Upper lobe of right lung (tissue), 1 donor: ENCODE data around the gene SLC44A5. TPM values are rescaled to one million over a fixed set of nuclear protein-coding genes. Genes with fewer than 3 reads are reported as not detected.

Source experiments
- ATAC-seq: fragments of 200-7000 bp; cut with Tn5 transposase; one replicate; pipeline ENCODE4 v1.9.1; 2020; ENCODE audit warnings: mild to moderate bottlenecking, moderate library complexity
- DNase-seq: peaks from one replicate; pipeline ENCODE4 v3.0.0-alpha.2; 2020
- H3K27ac ChIP-seq: fragments of 200-600 bp; one replicate; pipeline ENCODE4 v1.8.0; 2022
- H3K27me3 ChIP-seq: fragments of 200-600 bp; one replicate; pipeline ENCODE4 v1.8.0; 2022; ENCODE audit warnings: mild to moderate bottlenecking
- H3K36me3 ChIP-seq: fragments of 200-600 bp; one replicate; pipeline ENCODE4 v1.8.0; 2022
- H3K4me1 ChIP-seq: fragments of 200-600 bp; one replicate; pipeline ENCODE4 v1.8.0; 2022
- H3K4me3 ChIP-seq: fragments of 200-600 bp; one replicate; pipeline ENCODE4 v1.8.0; 2022; ENCODE audit warnings: mild to moderate bottlenecking
- H3K9me3 ChIP-seq: fragments of 200-600 bp; one replicate; pipeline ENCODE4 v1.8.0; 2022
- intact Hi-C: fragments of 100-400 bp; cut with DNase I; formaldehyde crosslinking; loops from one replicate; pipeline ENCODE4 v1.11.0; 2022
- total RNA-seq: library from RNA; stranded (reverse); fragmentation: NEBNext Ultra II Directional; extraction: Animal tissue kit (Norgen Biotek cat#: 25700); gene quantifications from one replicate; pipeline ENCODE4 v1.2.1, GENCODE V29; 2021
- TF ChIP-seq, protein P1 (sequence below): fragments of 200-600 bp; IDR thresholded peaks from one replicate; pipeline ENCODE4 v1.8.0; 2022; ENCODE audit warnings: antibody characterized with exemption
- donor health status: DM: no; HTN: yes; CAD: no; lungs with severe emphysema.

Gene SLC44A5
- total RNA-seq, 1 donor from 2014 or later: 0.55 TPM

DNA sequence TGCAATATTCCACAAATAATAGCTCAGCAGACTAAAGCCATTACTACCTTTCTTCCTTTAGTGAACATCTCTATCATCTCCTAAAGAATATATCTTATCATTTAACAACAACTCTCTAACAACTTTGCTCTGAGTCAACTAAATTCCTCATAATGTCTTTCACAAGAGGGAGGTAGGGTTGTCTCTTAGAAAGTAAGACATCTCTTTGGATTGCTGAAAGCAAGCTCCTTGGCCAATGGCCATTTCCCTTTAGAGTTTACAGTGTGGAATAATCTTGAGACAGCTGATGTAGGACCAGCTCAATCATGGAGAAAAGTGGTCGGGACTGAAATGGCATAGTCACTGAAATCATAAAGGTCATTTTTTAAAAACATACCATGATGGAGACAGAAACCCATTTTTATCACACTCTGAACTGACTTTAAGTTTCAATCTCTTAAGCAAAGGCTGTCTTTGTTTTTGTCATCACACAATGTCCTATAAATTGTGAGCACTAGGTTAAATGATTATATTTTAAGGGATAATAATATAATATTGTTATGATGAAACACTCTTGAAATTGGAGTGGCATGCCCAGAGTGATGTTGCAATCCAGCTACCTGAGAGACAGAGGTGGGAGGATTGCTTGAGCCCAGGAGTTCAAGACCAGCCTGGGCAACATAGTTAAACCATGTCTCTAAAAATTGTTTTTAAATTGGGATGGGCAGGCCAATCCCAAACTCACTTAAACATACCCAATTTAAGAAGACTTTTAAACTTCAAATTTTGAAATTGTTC is 91.1 kb downstream of the SLC44A5 start:
- Histone ChIP-seq H3K9me3 (no peaks in the 10 kb centered on the region), H3K27ac (no peak overlapping the region), H3K27me3 (no peaks in the 10 kb centered on the region), H3K4me1 (no peaks in the 10 kb centered on the region), H3K4me3 (no peak overlapping the region), H3K36me3 (no peaks in the 10 kb centered on the region)
- intact Hi-C loops: no loop called here
- ATAC-seq (no peak), DNase-seq (no peak)
- TF ChIP-seq, protein P1, sequence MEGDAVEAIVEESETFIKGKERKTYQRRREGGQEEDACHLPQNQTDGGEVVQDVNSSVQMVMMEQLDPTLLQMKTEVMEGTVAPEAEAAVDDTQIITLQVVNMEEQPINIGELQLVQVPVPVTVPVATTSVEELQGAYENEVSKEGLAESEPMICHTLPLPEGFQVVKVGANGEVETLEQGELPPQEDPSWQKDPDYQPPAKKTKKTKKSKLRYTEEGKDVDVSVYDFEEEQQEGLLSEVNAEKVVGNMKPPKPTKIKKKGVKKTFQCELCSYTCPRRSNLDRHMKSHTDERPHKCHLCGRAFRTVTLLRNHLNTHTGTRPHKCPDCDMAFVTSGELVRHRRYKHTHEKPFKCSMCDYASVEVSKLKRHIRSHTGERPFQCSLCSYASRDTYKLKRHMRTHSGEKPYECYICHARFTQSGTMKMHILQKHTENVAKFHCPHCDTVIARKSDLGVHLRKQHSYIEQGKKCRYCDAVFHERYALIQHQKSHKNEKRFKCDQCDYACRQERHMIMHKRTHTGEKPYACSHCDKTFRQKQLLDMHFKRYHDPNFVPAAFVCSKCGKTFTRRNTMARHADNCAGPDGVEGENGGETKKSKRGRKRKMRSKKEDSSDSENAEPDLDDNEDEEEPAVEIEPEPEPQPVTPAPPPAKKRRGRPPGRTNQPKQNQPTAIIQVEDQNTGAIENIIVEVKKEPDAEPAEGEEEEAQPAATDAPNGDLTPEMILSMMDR: no peak

DNA sequence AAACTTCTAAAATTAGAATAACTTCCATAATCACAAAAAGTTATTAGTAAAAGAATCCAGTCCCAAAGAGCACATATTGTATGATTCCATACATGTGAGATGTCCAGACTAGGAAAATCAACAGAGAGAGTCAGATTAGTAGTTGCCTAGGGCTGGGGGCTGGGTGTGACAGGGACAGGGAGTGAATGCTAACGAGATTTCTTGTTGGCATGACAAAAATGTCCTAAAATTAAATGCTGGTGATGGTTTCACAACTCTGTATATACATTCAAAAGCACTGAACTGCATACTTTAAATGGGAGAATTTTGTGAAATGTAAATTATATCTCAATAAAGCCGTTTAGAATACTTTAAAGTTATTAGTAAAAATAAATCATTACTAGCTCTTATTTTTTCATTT is 92.2 kb downstream of the SLC44A5 start:
- no peaks in the 10 kb centered on the region for H3K36me3 ChIP-seq
- no peak overlapping the region for H3K4me3 ChIP-seq
- ATAC-seq (no peak), DNase-seq (no peak)
- H3K27ac ChIP-seq: no peak overlapping the region
- H3K9me3 ChIP-seq: no peaks in the 10 kb centered on the region
- TF ChIP-seq, protein P1: no peak
- no peaks in the 10 kb centered on the region for H3K4me1 ChIP-seq
- intact Hi-C loops: no loop called here
- H3K27me3 ChIP-seq: no peaks in the 10 kb centered on the region

GRCh38 chr1:75514270-75514669 is 96.6 kb downstream of the SLC44A5 start:
- DNase-seq: no peak

DNA sequence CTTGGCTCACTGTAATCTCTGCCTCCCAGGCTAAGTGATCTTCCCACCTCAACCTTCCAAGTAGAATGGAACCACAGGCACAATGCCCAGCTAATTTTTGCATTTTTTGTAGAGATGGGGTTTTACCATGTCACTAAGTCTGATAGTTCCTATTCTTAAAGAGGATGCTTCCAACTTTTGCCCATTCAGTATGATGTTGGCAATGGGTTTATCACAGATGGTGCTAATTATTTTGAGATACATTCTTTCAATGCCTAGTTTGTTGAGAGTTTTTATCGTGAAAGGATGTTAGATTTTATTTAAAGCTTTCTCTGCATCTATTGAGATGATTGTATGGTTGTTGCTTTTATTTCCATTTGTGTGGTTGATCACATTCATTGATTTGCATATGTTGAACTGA is 103.9 kb downstream of the SLC44A5 start:
- ATAC-seq (no peak), DNase-seq (no peak)
- TF ChIP-seq, protein P1: no peak
- no peak overlapping the region for H3K27ac ChIP-seq
- no peak overlapping the region for H3K4me3 ChIP-seq
- H3K36me3 ChIP-seq: no peaks in the 10 kb centered on the region
- no peaks in the 10 kb centered on the region for H3K27me3 ChIP-seq
- no peaks in the 10 kb centered on the region for H3K9me3 ChIP-seq
- no peaks in the 10 kb centered on the region for H3K4me1 ChIP-seq
- intact Hi-C loops: no loop called here

More at GRCh38 chr1:75514270-75514669, 96.6 kb downstream of the SLC44A5 start:
- Histone ChIP-seq H3K9me3 (no peaks in the 10 kb centered on the region), H3K27ac (no peak overlapping the region), H3K4me1 (no peaks in the 10 kb centered on the region), H3K27me3 (no peaks in the 10 kb centered on the region), H3K4me3 (no peak overlapping the region), H3K36me3 (no peaks in the 10 kb centered on the region)
- ATAC-seq: no peak
- intact Hi-C loops: no loop called here
- TF ChIP-seq, protein P1: no peak

- no peaks in the 10 kb centered on the region for H3K4me1 ChIP-seq
- no peak overlapping the region for H3K27ac ChIP-seq
- DNase-seq (no peak), ATAC-seq (no peak)
- H3K36me3 ChIP-seq: no peaks in the 10 kb centered on the region
- no peaks in the 10 kb centered on the region for H3K27me3 ChIP-seq
- TF ChIP-seq, protein P1: no peak
- no peak overlapping the region for H3K4me3 ChIP-seq
- no peaks in the 10 kb centered on the region for H3K9me3 ChIP-seq
- intact Hi-C loops: no loop called here
These were observed 107.5 kb downstream of the SLC44A5 start for GRCh38 chr1:75503221-75503974.
